HepG2 (cell line): ENCODE data around the gene BBS1. TPM values are rescaled to one million over a fixed set of nuclear protein-coding genes. Genes with fewer than 3 reads are reported as not detected.

Experiments
- CTCF ChIP-seq: sonication (generic); formaldehyde crosslinking; IDR thresholded peaks from 2 replicates; pipeline ENCODE4 v1.5.0; 2020; ENCODE audit warnings: mild to moderate bottlenecking, missing genetic modification reagents, moderate library complexity
- FOXC1 ChIP-seq: sonication (generic); formaldehyde crosslinking; IDR thresholded peaks from 2 replicates; pipeline ENCODE4 v1.8.0; 2022; ENCODE audit warnings: mild to moderate bottlenecking, missing genetic modification reagents, borderline replicate concordance
- GABPA ChIP-seq, 2 experiments: IDR thresholded peaks; 2 replicates each; pipeline ENCODE4 v1.6.1; 2011 to 2016; ENCODE audit warnings: low read depth in 2 of 2, low read length in 1 of 2, missing biosample characterization in 1 of 2, missing genetic modification characterization in 1 of 2
- HNF4A ChIP-seq: sonication (generic); formaldehyde crosslinking; IDR thresholded peaks from 2 replicates; pipeline ENCODE4 v1.4.0; 2020; ENCODE audit warnings: missing genetic modification reagents
- HOXA5 ChIP-seq: sonication (generic); formaldehyde crosslinking; IDR thresholded peaks from 2 replicates; pipeline ENCODE4 v1.4.0; 2020; ENCODE audit warnings: missing genetic modification reagents
- HOXA7 ChIP-seq: sonication (generic); formaldehyde crosslinking; IDR thresholded peaks from 2 replicates; pipeline ENCODE4 v1.8.1; 2022; ENCODE audit warnings: mild to moderate bottlenecking, missing genetic modification reagents, moderate library complexity
- MAFK ChIP-seq, 2 experiments: IDR thresholded peaks in 1 of 2; conservative IDR thresholded peaks in 1 of 2; 2 replicates each; pipeline ENCODE4 v1.6.1; 2011; ENCODE audit warnings: improper control_type of control experiment in 2 of 2, low read length in 2 of 2
- POLR2A ChIP-seq, 2 experiments: IDR thresholded peaks; 2 replicates each; pipeline ENCODE4 v1.6.1; 2011; ENCODE audit warnings: low read depth in 2 of 2, low read length in 2 of 2, mild to moderate bottlenecking in 1 of 2, moderate library complexity in 1 of 2; ENCODE audit not compliant: insufficient read depth in 1 of 2
- ZBTB38 ChIP-seq: sonication (generic); formaldehyde crosslinking; IDR thresholded peaks from 2 replicates; pipeline ENCODE4 v1.5.1; 2020; ENCODE audit warnings: mild to moderate bottlenecking, missing genetic modification reagents
- ZNF318 ChIP-seq: sonication (generic); formaldehyde crosslinking; IDR thresholded peaks from 2 replicates; pipeline ENCODE4 v1.4.0; 2020; ENCODE audit warnings: mild to moderate bottlenecking, missing genetic modification reagents
- ZNF382 ChIP-seq: sonication (generic); formaldehyde crosslinking; IDR thresholded peaks from 2 replicates; pipeline ENCODE4 v1.5.0; 2020; ENCODE audit warnings: missing genetic modification reagents, mild to moderate bottlenecking, borderline replicate concordance
- ZNF530 ChIP-seq: sonication (generic); formaldehyde crosslinking; IDR thresholded peaks from 2 replicates; pipeline ENCODE4 v1.5.0; 2020; ENCODE audit warnings: low read depth, mild to moderate bottlenecking, missing genetic modification reagents
- ZNF687 ChIP-seq: sonication (generic); formaldehyde crosslinking; IDR thresholded peaks from 2 replicates; pipeline ENCODE4 v1.5.1; 2020; ENCODE audit warnings: mild to moderate bottlenecking, missing genetic modification reagents, moderate library complexity
- ZNF878 ChIP-seq: sonication (generic); formaldehyde crosslinking; IDR thresholded peaks from 2 replicates; pipeline ENCODE4 v1.8.1; 2023; ENCODE audit warnings: mild to moderate bottlenecking, missing genetic modification reagents, moderate library complexity
- polyA plus RNA-seq, 8 experiments: library from polyadenylated mRNA; depleted of rRNA in 3 of 8; stranded (reverse) in 7 of 8; unstranded in 1 of 8; fragments of >200 nt; fragmentation: Illumina TruSeq in 4 of 8; extraction: Trizol in 4 of 8; gene quantifications; 2 replicates each; pipeline versions ENCODE4 v1.2.1 to v1.2.3, GENCODE V29; 2011 to 2016; ENCODE audit warnings: low read depth in 4 of 8, missing spikeins in 1 of 8, mixed read lengths in 1 of 8; ENCODE audit not compliant: insufficient read depth in 1 of 8
- total RNA-seq, 5 experiments: library from RNA; depleted of rRNA; stranded (reverse); fragments of >200 nt; fragmentation: Illumina TruSeq; extraction: Trizol; gene quantifications; 2 replicates each; pipeline ENCODE4 v1.2.3, GENCODE V29; 2016; ENCODE audit warnings: low read depth in 1 of 5

The BBS1 gene
- total and polyA plus RNA-seq, 2 of the 13 experiments (the other 11 are each of a cell fraction or from before 2014, with no cell fraction given): 11.7 to 14.1 TPM

- TF ChIP-seq ZNF318 (CRISPR knock-in tag) (no peak), CTCF (no peak; the same call in 1 of the 2 replicates), ZNF687 (peak; percentile 63), ZNF382 (CRISPR knock-in tag) (no peak), FOXC1 (CRISPR knock-in tag) (no peak; the same call in 1 of the 2 replicates), POLR2A (IDR thresholded peaks at IDR 0.05; ENCODE audit: insufficient read depth in 1 of 2, low read depth in 2 of 2, low read length in 2 of 2) (0 out of 4 replicates have a peak, but pooled peaks of 1 of the 2 experiments have one; percentile 24), HNF4A (CRISPR knock-in tag) (peak; percentile 73), GABPA (IDR thresholded peaks at IDR 0.05; ENCODE audit: low read depth, low read length) (no peak), GABPA (CRISPR knock-in tag; IDR thresholded peaks at IDR 0.05; ENCODE audit: low read depth) (peak; percentile 6; the same call in 1 of the 2 replicates), ZBTB38 (CRISPR knock-in tag) (peak; percentile 48; the same call in 1 of the 2 replicates), MAFK (conservative IDR thresholded peaks at IDR 0.05 in 1 of 2, IDR thresholded peaks at IDR 0.05 in 1 of 2; ENCODE audit: low read length in 2 of 2) (peak; percentile 50 to 57; a peak in 3 of 4 replicates), HOXA7 (CRISPR knock-in tag) (no peak), HOXA5 (no peak), ZNF530 (no peak), ZNF878 (CRISPR knock-in tag) (no peak)
Observed at GRCh38 chr11:66509131-66509561, 1.3 kb upstream of the BBS1 start (continued).
